Spleen (tissue), 7 donors: ENCODE measurements around the gene RIPOR2.

Experiments
- POLR2A ChIP-seq, 3 donors: fragments of 450-650 bp; IDR thresholded peaks; one replicate each; pipeline ENCODE4 v1.5.1; 2017; ENCODE audit warnings: antibody characterized with exemption in 3 of 3, mild to moderate bottlenecking in 1 of 3
- TF ChIP-seq, protein P1 (sequence below), 11 experiments: fragments of 200-600 bp in 7 of 11; fragments of 450-650 bp in 4 of 11; sonication (generic) in 4 of 11; IDR thresholded peaks in 8 of 11; conservative IDR thresholded peaks in 3 of 11; 1 replicate in 7 of 11; 2 replicates in 4 of 11; pipeline versions ENCODE4 v1.4.0 to v1.8.0; 2016 to 2021; ENCODE audit warnings: antibody characterized with exemption in 11 of 11, inconsistent platforms in 4 of 11, mild to moderate bottlenecking in 1 of 11
- donor health status: DM: no; HTN: no; CAD: no; lungs with moderate emphysema.
- donor health status: DM: no; HTN: no; CAD: no.
- donor health status: DM: no; HTN: no; CAD: no.

GRCh38 chr6:24845578-24845977 lies 90.2 kb downstream of the RIPOR2 start:
- TF ChIP-seq, protein P1, sequence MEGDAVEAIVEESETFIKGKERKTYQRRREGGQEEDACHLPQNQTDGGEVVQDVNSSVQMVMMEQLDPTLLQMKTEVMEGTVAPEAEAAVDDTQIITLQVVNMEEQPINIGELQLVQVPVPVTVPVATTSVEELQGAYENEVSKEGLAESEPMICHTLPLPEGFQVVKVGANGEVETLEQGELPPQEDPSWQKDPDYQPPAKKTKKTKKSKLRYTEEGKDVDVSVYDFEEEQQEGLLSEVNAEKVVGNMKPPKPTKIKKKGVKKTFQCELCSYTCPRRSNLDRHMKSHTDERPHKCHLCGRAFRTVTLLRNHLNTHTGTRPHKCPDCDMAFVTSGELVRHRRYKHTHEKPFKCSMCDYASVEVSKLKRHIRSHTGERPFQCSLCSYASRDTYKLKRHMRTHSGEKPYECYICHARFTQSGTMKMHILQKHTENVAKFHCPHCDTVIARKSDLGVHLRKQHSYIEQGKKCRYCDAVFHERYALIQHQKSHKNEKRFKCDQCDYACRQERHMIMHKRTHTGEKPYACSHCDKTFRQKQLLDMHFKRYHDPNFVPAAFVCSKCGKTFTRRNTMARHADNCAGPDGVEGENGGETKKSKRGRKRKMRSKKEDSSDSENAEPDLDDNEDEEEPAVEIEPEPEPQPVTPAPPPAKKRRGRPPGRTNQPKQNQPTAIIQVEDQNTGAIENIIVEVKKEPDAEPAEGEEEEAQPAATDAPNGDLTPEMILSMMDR (IDR thresholded peaks at IDR 0.05 in 8 of 11, conservative IDR thresholded peaks at IDR 0.05 in 3 of 11): no peak
- TF ChIP-seq POLR2A (IDR thresholded peaks at IDR 0.05): no peak
